K562 (cell line): Measurements from ENCODE around the gene GPX5. TPM values are rescaled to one million over a fixed set of nuclear protein-coding genes. Genes with fewer than 3 reads are reported as not detected.

ENCODE experiments used
- ATF7 ChIP-seq: fragments of 450-650 bp; IDR thresholded peaks from 2 replicates; pipeline ENCODE4 v1.7.1; 2014; ENCODE audit warnings: mild to moderate bottlenecking, moderate library complexity
- CBX3 ChIP-seq, 2 experiments: IDR thresholded peaks; 1 replicate in 1 of 2; 2 replicates in 1 of 2; pipeline ENCODE4 v1.6.1; 2012; ENCODE audit warnings: inconsistent platforms in 2 of 2, low read length in 2 of 2, borderline replicate concordance in 1 of 2, control low read depth in 1 of 2
- CTBP1 ChIP-seq: fragments of 450-650 bp; IDR thresholded peaks from 2 replicates; pipeline ENCODE4 v1.6.1; 2016; ENCODE audit warnings: borderline replicate concordance
- MBD1 ChIP-seq: fragments of 250-450 bp; sonication (Bioruptor Pico); IDR thresholded peaks from 2 replicates; pipeline ENCODE4 v1.8.0; 2022; ENCODE audit warnings: inconsistent platforms
- POLR2AphosphoS5 ChIP-seq: IDR thresholded peaks from 2 replicates; pipeline ENCODE4 v1.6.1; 2011; ENCODE audit warnings: mild to moderate bottlenecking, low read depth, low read length, moderate library complexity; ENCODE audit not compliant: control insufficient read depth, insufficient read depth
- SIN3A ChIP-seq, 2 experiments: fragments of 150-350 bp in 1 of 2; IDR thresholded peaks; 2 replicates each; pipeline ENCODE4 v1.6.1; 2011 to 2016; ENCODE audit warnings: borderline replicate concordance in 2 of 2, low read depth in 2 of 2, low read length in 2 of 2, mild to moderate bottlenecking in 2 of 2, moderate library complexity in 2 of 2; ENCODE audit not compliant: control insufficient read depth in 1 of 2
- SMARCE1 ChIP-seq: fragments of 450-650 bp; IDR thresholded peaks from 2 replicates; pipeline ENCODE4 v1.7.1; 2016; ENCODE audit warnings: mild to moderate bottlenecking
- ZBTB40 ChIP-seq, 2 experiments: fragments of 450-650 bp in 1 of 2; sonication (generic) in 1 of 2; formaldehyde crosslinking in 1 of 2; IDR thresholded peaks; 2 replicates each; pipeline versions ENCODE4 v1.7.1 to v1.9.0; 2016 to 2022; ENCODE audit warnings: inconsistent platforms in 1 of 2, mild to moderate bottlenecking in 1 of 2, missing genetic modification reagents in 1 of 2
- ZNF212 ChIP-seq: fragments of 450-650 bp; formaldehyde crosslinking; IDR thresholded peaks from 2 replicates; pipeline ENCODE4 v1.4.0; 2020; ENCODE audit warnings: mild to moderate bottlenecking
- ZNF217 ChIP-seq: sonication (generic); formaldehyde crosslinking; IDR thresholded peaks from 2 replicates; pipeline ENCODE4 v1.8.0; 2022; ENCODE audit warnings: mild to moderate bottlenecking, missing genetic modification reagents
- ZNF41 ChIP-seq: fragments of 250-450 bp; sonication (Bioruptor Pico); conservative IDR thresholded peaks from 2 replicates; pipeline ENCODE4 v1.4.0; 2020; ENCODE audit warnings: mild to moderate bottlenecking
- ZNF589 ChIP-seq: fragments of 200-800 bp; sonication (Bioruptor generic); IDR thresholded peaks from 2 replicates; pipeline ENCODE4 v1.6.1; 2016; ENCODE audit warnings: low read depth, missing genetic modification characterization, missing compliant biosample characterization
- ZNF639 ChIP-seq, 2 experiments: fragments of 200-800 bp in 1 of 2; sonication (Bioruptor generic) in 1 of 2; sonication (generic) in 1 of 2; formaldehyde crosslinking in 1 of 2; IDR thresholded peaks in 1 of 2; conservative IDR thresholded peaks in 1 of 2; 2 replicates each; pipeline versions ENCODE4 v1.5.0 to v1.6.1; 2016 to 2020; ENCODE audit warnings: missing compliant biosample characterization in 1 of 2, missing genetic modification characterization in 1 of 2, missing genetic modification reagents in 1 of 2
- polyA plus RNA-seq, 8 experiments: library from polyadenylated mRNA; depleted of rRNA in 4 of 8; stranded (reverse) in 5 of 8; unstranded in 3 of 8; fragments of >200 nt; fragmentation: Nextera tagmentation in 2 of 8; fragmentation: Illumina TruSeq in 1 of 8; extraction: Ambion mirVana in 2 of 8; extraction: Trizol in 1 of 8; gene quantifications; 2 replicates each; pipeline versions ENCODE4 v1.2.1 to v1.2.3, GENCODE V29; 2011 to 2014; ENCODE audit warnings: inconsistent platforms in 1 of 8, missing spikeins in 1 of 8
- total RNA-seq, 7 experiments: library from RNA; depleted of rRNA in 6 of 7; stranded (reverse); fragments of >200 nt in 6 of 7; fragmentation: Illumina TruSeq in 2 of 7; extraction: Trizol in 2 of 7; gene quantifications; 2 replicates each; pipeline versions ENCODE4 v1.2.1 to v1.2.3, GENCODE V29; 2011 to 2021; ENCODE audit warnings: low replicate concordance in 1 of 7

The GPX5 gene
- total and polyA plus RNA-seq, 9 of the 15 experiments (the other 6 are each of a cell fraction or from before 2014, with no cell fraction given): 0.07 to 0.18 (median 0.15) TPM; not detected in 6

GRCh38 chr6:28489366-28490204, 36.1 kb upstream of the GPX5 start (continued):
- TF ChIP-seq ZNF639 (CRISPR knock-in tag; conservative IDR thresholded peaks at IDR 0.05 in 1 of 2, IDR thresholded peaks at IDR 0.05 in 1 of 2) (peak in 1 of 2 experiments; percentile 87; a peak in 2 of 4 replicates), MBD1 (CRISPR knock-in tag) (no peak), SMARCE1 (peak; percentile 75), CBX3 (IDR thresholded peaks at IDR 0.05; ENCODE audit: borderline replicate concordance in 1 of 2, low read length in 2 of 2) (peak in 1 of 2 experiments; percentile 73; a peak in 1 of 3 replicates), ZBTB40 (IDR thresholded peaks at IDR 0.05) (no peak), ZBTB40 (CRISPR knock-in tag; IDR thresholded peaks at IDR 0.05) (no peak), ZNF589 (CRISPR knock-in tag) (peak; percentile 83), ZNF212 (CRISPR knock-in tag) (0 out of 2 replicates have a peak, but pooled peaks have one; percentile 57), SIN3A (IDR thresholded peaks at IDR 0.05; ENCODE audit: borderline replicate concordance in 2 of 2, control insufficient read depth in 1 of 2, low read depth in 2 of 2, low read length in 2 of 2) (peak; percentile 25 to 43; a peak in 2 of 4 replicates), ZNF41 (CRISPR knock-in tag) (0 out of 2 replicates have a peak, but pooled peaks have one; percentile 22), ATF7 (peak; percentile 88), CTBP1 (peak; percentile 61), ZNF217 (CRISPR knock-in tag) (no peak), POLR2AphosphoS5 (peak; percentile 68; the same call in 1 of the 2 replicates)
